Dermis lymphatic vessel endothelial cell (primary cell): ENCODE data around the gene SS18L1. TPM values are rescaled to one million over a fixed set of nuclear protein-coding genes. Genes with fewer than 3 reads are reported as not detected.

Source experiments
- total RNA-seq: library from RNA; depleted of rRNA; stranded (reverse); fragments of >200 nt; gene quantifications from 2 replicates; pipeline ENCODE4 v1.2.1, GENCODE V29; 2014

Gene SS18L1, protein sequence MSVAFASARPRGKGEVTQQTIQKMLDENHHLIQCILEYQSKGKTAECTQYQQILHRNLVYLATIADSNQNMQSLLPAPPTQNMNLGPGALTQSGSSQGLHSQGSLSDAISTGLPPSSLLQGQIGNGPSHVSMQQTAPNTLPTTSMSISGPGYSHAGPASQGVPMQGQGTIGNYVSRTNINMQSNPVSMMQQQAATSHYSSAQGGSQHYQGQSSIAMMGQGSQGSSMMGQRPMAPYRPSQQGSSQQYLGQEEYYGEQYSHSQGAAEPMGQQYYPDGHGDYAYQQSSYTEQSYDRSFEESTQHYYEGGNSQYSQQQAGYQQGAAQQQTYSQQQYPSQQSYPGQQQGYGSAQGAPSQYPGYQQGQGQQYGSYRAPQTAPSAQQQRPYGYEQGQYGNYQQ
- total RNA-seq, result 8.7 and 10.3 TPM in 2 replicates

DNA sequence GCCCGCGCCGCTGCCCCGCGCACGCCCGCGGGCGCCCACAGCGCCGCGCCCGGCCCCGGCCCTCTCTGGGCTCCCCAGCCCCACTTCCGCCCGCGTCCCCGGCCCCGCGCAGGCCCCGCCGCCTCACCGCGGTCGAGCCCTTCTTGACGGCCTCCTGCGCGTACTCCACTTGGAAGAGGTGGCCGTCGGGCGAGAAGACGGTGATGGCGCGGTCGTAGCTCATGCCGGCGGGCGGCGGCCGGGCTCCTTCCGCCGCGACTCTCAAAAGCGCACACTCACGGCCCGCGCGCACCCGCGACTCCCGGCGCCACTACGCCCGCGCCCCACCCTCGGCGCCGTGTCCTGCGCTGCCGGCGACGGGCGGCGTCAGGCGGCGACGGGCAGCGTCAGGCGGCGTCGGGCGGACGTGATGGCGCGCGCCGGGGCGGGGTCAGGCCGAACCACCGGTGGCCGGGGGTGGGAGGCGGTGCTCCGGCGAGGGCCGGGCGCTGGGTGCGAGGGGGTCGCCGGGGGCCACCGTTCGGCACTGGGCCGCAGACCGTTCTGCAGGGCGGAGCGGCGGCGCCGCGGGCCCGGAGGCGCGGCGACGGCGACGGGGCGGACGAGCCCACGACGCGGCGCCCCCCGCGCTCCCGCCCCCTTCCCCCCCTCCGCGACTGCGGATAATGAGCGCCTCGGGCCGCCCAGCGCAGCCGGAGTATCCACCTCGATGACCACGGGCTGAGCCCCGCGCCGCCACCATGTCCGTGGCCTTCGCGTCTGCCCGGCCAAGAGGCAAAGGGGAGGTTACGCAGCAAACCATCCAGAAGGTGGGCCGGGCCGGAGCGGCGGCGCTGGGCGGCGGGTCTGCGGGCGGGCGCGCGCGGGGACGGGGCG is at the start of gene SS18L1, which contains the start of gene PSMA7:
TSS of gene SS18L1 (plus strand) at position 689 of the 876 bp plus-strand sequence. CDS start at position 741, 52 bp downstream.
TSS of gene PSMA7 (minus strand) at position 314 of the 876 bp plus-strand sequence. CDS start at position 223, 91 bp downstream.

DNA sequence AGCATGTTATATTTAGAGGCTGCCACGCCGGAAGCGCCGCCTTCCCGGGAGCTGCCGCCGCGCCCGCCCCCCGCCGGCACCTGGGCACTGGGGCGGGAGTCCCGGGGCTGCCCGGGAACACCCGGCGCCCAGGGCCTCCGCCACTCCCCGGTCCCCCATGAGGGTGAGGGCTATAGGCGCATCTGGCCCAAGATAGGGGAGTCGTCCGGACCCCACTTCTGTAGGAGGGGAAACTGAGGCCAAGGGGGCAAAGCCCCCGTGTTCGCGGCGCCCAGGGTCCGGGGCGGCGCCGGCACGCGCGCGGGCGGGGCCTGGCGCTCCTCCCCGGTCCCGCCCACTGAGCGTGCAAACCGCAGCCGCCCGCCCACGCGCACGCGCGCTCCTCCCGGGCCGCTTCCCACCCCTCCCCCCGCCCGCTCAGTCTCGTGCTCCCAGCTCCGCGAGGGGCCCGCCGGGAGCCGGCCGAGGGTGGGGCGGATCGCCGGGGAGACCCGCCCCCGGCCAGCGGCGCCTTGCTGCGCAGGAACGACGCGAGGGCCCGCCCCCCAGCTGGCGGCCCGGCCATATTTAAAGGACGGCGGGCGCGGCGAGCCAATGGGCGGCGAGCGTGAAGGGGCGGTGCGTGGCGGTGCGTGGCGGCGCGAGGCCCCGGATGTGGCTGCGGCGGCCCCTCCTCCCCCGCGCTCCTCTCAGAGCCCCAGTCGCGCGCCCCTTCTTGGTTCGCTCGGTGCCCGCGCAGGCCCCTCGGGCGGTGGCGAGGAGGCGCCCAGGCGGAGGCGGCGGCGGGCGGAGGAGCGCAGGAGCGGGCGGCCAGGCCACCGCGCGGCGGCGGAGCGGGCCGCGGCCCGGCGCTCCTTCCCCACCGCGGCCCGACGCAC is 21.6 kb upstream of the SS18L1 start, which contains the start of gene LSM14B:
TSS of gene LSM14B (plus strand) at position 700 of the 878 bp plus-strand sequence. CDS start 192 bp downstream, outside the sequence.

DNA sequence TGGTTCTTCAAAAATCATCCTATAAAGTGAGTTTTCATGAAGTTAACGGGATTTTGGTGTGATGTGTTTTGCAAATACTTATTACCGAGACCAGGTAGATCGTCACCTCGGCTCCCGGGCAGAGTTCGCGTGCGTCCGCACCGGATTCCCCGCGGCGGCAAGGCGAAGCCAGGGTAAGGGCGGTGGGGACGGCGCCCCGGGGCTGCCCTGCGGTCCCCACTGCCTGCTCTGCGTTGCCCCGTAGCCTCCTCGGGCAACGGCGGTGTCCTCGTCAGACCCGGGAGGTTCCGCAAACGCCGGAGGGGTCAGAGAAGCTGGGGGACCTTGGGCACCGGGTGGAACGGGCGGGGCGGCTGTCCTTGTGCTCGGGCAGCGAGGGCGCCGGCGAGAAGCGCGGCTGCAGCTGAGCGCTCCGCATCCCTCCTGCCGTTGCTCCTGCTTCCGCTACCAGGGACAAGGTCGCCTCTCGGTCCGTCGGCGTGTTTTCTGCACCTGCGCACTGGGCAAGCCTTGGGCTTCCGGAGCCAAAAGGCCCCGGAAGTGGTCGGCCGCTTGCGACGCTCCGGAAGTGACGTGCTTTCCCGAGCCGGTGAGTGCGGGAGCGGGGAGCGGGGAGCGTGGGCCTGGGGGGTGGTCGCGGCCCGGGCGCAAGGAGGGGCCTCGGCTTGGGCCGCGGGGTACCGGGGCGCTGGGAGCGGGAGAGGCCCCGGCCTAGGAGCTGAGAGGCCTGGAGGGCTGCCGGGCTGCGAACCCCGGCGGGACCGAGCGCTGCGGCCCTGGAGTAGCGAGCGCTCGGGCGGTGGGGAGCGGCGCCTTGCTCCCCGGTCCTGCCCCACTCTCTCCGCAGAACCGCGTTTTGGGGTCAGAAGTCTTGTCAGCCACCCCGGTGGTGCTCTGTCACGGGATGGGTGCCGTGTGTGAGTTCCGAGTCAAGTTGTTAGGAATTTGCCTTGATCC is 39.2 kb downstream of the SS18L1 start, which contains the start of gene MTG2:
TSS of gene MTG2 (plus strand) at position 560 of the 957 bp plus-strand sequence. CDS start 10,393 bp downstream, outside the sequence.

DNA sequence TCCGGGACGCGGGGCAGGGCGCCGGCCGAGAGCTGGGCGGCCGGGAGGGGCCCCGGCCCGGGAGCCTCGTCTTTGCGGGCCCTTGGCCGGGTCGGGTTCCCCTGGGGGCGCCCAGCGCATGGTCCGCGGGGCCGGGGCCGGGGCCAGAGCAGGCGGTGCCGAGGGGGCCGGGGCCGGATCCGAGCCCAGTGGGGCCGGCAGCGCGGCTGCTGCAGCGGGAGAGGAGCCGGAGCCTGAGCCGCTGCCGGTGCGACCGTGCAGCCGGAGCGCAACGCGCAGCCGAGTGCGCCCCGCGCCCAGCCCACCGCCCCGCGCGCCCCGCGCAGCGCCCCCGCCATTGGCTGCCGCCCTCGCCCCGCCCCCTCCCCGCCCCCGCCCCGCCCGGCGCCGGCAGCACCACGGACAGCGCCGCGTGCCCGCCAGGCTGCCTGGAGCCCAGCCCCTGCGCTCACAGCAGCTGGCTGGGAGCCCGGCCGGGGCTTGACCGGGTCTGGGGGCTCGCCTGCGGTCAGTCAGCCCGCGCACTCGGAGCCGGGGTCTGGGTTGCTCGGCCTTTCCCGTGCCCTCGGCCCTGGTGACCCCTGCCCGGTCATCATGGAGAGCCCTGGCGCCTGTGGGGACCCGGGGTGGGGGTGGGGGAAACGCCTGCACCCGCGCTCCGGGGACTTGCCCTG is 76.6 kb downstream of the SS18L1 start, which contains the start of gene HRH3:
TSS of gene HRH3 (minus strand) at position 287 of the 674 bp plus-strand sequence. CDS start 308 bp downstream, outside the sequence.

Other genes with a start within 250 kb of the SS18L1 start
- 2.3 and 3.4 TPM in 2 replicates for gene TAF4, start 77.9 kb upstream of the SS18L1 start, total RNA-seq
- gene LSM14B, start 21.3 kb upstream of the SS18L1 start, total RNA-seq, result 24.9 and 26.8 TPM in 2 replicates
- 313 and 348 TPM in 2 replicates for gene PSMA7, start 375 bp upstream of the SS18L1 start, total RNA-seq
- gene MTG2, start 39.3 kb downstream of the SS18L1 start, total RNA-seq, result 10.6 and 13.9 TPM in 2 replicates
- not detected in 2 replicates for gene HRH3, start 76.5 kb downstream of the SS18L1 start, total RNA-seq
- gene OSBPL2, start 94.8 kb downstream of the SS18L1 start, total RNA-seq, result 27.4 and 35.2 TPM in 2 replicates
- gene ADRM1, start 159.2 kb downstream of the SS18L1 start, total RNA-seq, result 78.7 and 79.5 TPM in 2 replicates
- gene LAMA5, start 223.5 kb downstream of the SS18L1 start, total RNA-seq, result 7.9 and 8.2 TPM in 2 replicates
- 889 and 1,590 TPM in 2 replicates for gene RPS21, start 243.3 kb downstream of the SS18L1 start, total RNA-seq